SK-N-SH treated with all-trans-retinoic acid at 6 μM for 48 hours (cell line): ENCODE measurements around the gene CTF1.

Source experiments
- ATAC-seq: fragments of 200-7000 bp; cut with Tn5 transposase; 3 replicates; pipeline ENCODE4 v1.9.1; 2020; ENCODE audit warnings: mild to moderate bottlenecking, moderate library complexity
- ARNTL ChIP-seq: fragments of 450-650 bp; formaldehyde crosslinking; IDR thresholded peaks from 2 replicates; pipeline ENCODE4 v1.5.0; 2020; ENCODE audit warnings: low read depth, mild to moderate bottlenecking, moderate library complexity, borderline replicate concordance
- BACH2 ChIP-seq: fragments of 250-450 bp; sonication (Bioruptor Pico); IDR thresholded peaks from 2 replicates; pipeline ENCODE4 v1.9.0; 2021; ENCODE audit warnings: mild to moderate bottlenecking, borderline replicate concordance
- CSDC2 ChIP-seq: fragments of 250-450 bp; sonication (Bioruptor Pico); IDR thresholded peaks from 2 replicates; pipeline ENCODE4 v1.5.0; 2020; ENCODE audit warnings: mild to moderate bottlenecking, moderate library complexity
- ESRRG ChIP-seq: fragments of 250-450 bp; sonication (Bioruptor Pico); IDR thresholded peaks from 2 replicates; pipeline ENCODE4 v1.6.1; 2021; ENCODE audit warnings: mild to moderate bottlenecking
- ISL1 ChIP-seq: fragments of 250-450 bp; sonication (Bioruptor Pico); IDR thresholded peaks from 2 replicates; pipeline ENCODE4 v2.1.2; 2022; ENCODE audit warnings: mild to moderate bottlenecking, moderate library complexity
- OSR1 ChIP-seq: fragments of 250-450 bp; sonication (Bioruptor Pico); IDR thresholded peaks from 2 replicates; pipeline ENCODE4 v1.8.0; 2022; ENCODE audit warnings: moderate library complexity, mild to moderate bottlenecking, inconsistent platforms
- PPARA ChIP-seq: fragments of 250-450 bp; sonication (Bioruptor Pico); IDR thresholded peaks from 2 replicates; pipeline ENCODE4 v1.5.0; 2020; ENCODE audit warnings: mild to moderate bottlenecking, borderline replicate concordance
- SNAI2 ChIP-seq: fragments of 250-450 bp; sonication (Bioruptor Pico); IDR thresholded peaks from 2 replicates; pipeline ENCODE4 v1.5.0; 2020; ENCODE audit warnings: mild to moderate bottlenecking, moderate library complexity
- TCF4 ChIP-seq: fragments of 250-450 bp; sonication (Bioruptor Pico); IDR thresholded peaks from 2 replicates; pipeline ENCODE4 v1.8.0; 2021; ENCODE audit warnings: mild to moderate bottlenecking, moderate library complexity, borderline replicate concordance
- TOX ChIP-seq: fragments of 250-450 bp; sonication (Bioruptor Pico); IDR thresholded peaks from 2 replicates; pipeline ENCODE4 v1.8.0; 2021; ENCODE audit warnings: mild to moderate bottlenecking, moderate library complexity, borderline replicate concordance
- ZC3H10 ChIP-seq: fragments of 250-450 bp; sonication (Bioruptor Pico); IDR thresholded peaks from 2 replicates; pipeline ENCODE4 v1.5.1; 2021; ENCODE audit warnings: mild to moderate bottlenecking, moderate library complexity
- ZFP3 ChIP-seq: fragments of 250-450 bp; sonication (Bioruptor Pico); IDR thresholded peaks from 2 replicates; pipeline ENCODE4 v1.5.0; 2020; ENCODE audit warnings: mild to moderate bottlenecking, moderate library complexity
- ZFP30 ChIP-seq: fragments of 450-650 bp; formaldehyde crosslinking; IDR thresholded peaks from 2 replicates; pipeline ENCODE4 v1.5.0; 2022; ENCODE audit warnings: mild to moderate bottlenecking, moderate library complexity
- ZNF565 ChIP-seq: fragments of 450-650 bp; formaldehyde crosslinking; conservative IDR thresholded peaks from 2 replicates; pipeline ENCODE4 v1.5.0; 2020; ENCODE audit warnings: low read depth, mild to moderate bottlenecking, moderate library complexity
- ZNF70 ChIP-seq: fragments of 450-650 bp; formaldehyde crosslinking; IDR thresholded peaks from 2 replicates; pipeline ENCODE4 v1.5.0; 2020; ENCODE audit warnings: mild to moderate bottlenecking, moderate library complexity
- ZNF8 ChIP-seq: fragments of 450-650 bp; formaldehyde crosslinking; IDR thresholded peaks from 2 replicates; pipeline ENCODE4 v1.5.0; 2020; ENCODE audit warnings: mild to moderate bottlenecking, moderate library complexity
- TF ChIP-seq, protein P1 (sequence below): fragments of 250-450 bp; sonication (Bioruptor Pico); IDR thresholded peaks from 2 replicates; pipeline ENCODE4 v1.8.0; 2020; ENCODE audit warnings: mild to moderate bottlenecking, moderate library complexity, borderline replicate concordance
- TF ChIP-seq, protein P2 (sequence below): fragments of 250-450 bp; sonication (Bioruptor Pico); IDR thresholded peaks from 2 replicates; pipeline ENCODE4 v1.5.1; 2020; ENCODE audit warnings: low read depth, mild to moderate bottlenecking, moderate library complexity
- TF ChIP-seq, protein P3 (sequence below): fragments of 250-450 bp; sonication (Bioruptor Pico); IDR thresholded peaks from 2 replicates; pipeline ENCODE4 v1.5.1; 2021; ENCODE audit warnings: mild to moderate bottlenecking, moderate library complexity
- TF ChIP-seq, protein P4 (sequence below): fragments of 250-450 bp; sonication (Bioruptor Pico); IDR thresholded peaks from 2 replicates; pipeline ENCODE4 v1.8.0; 2021; ENCODE audit warnings: low read depth, mild to moderate bottlenecking, moderate library complexity, borderline replicate concordance
- TF ChIP-seq, protein P5 (sequence below): fragments of 250-450 bp; sonication (Bioruptor Pico); IDR thresholded peaks from 2 replicates; pipeline ENCODE4 v1.5.0; 2020; ENCODE audit warnings: mild to moderate bottlenecking, moderate library complexity

The CTF1 gene

DNA sequence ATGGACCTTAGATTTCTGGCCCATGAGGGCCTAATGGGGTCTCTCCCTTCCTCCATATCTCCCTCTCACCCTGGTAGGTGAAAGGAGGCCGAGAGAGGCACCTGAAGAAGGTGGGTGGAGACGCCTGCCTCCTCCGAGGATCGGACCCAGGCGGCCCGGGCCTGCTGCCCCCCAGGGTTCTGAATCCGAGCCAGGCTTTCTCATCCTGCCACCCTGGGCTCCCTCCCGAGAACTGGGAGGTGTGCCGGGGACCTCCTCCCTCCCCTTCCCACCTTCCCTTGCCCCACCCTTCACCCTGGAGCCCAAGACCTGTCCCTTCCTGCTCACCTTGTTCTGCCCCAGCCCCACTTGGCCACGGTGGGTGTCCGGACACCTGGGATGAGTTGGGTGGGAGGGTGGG is 32.0 kb downstream of the CTF1 start:
- ATAC-seq: no peak
- TF ChIP-seq, protein P1, sequence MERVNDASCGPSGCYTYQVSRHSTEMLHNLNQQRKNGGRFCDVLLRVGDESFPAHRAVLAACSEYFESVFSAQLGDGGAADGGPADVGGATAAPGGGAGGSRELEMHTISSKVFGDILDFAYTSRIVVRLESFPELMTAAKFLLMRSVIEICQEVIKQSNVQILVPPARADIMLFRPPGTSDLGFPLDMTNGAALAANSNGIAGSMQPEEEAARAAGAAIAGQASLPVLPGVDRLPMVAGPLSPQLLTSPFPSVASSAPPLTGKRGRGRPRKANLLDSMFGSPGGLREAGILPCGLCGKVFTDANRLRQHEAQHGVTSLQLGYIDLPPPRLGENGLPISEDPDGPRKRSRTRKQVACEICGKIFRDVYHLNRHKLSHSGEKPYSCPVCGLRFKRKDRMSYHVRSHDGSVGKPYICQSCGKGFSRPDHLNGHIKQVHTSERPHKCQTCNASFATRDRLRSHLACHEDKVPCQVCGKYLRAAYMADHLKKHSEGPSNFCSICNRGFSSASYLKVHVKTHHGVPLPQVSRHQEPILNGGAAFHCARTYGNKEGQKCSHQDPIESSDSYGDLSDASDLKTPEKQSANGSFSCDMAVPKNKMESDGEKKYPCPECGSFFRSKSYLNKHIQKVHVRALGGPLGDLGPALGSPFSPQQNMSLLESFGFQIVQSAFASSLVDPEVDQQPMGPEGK (CRISPR knock-in tag): no peak
- TF ChIP-seq, protein P2, sequence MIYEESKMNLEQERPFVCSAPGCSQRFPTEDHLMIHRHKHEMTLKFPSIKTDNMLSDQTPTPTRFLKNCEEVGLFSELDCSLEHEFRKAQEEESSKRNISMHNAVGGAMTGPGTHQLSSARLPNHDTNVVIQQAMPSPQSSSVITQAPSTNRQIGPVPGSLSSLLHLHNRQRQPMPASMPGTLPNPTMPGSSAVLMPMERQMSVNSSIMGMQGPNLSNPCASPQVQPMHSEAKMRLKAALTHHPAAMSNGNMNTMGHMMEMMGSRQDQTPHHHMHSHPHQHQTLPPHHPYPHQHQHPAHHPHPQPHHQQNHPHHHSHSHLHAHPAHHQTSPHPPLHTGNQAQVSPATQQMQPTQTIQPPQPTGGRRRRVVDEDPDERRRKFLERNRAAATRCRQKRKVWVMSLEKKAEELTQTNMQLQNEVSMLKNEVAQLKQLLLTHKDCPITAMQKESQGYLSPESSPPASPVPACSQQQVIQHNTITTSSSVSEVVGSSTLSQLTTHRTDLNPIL (CRISPR knock-in tag): no peak
- TF ChIP-seq, protein P3, sequence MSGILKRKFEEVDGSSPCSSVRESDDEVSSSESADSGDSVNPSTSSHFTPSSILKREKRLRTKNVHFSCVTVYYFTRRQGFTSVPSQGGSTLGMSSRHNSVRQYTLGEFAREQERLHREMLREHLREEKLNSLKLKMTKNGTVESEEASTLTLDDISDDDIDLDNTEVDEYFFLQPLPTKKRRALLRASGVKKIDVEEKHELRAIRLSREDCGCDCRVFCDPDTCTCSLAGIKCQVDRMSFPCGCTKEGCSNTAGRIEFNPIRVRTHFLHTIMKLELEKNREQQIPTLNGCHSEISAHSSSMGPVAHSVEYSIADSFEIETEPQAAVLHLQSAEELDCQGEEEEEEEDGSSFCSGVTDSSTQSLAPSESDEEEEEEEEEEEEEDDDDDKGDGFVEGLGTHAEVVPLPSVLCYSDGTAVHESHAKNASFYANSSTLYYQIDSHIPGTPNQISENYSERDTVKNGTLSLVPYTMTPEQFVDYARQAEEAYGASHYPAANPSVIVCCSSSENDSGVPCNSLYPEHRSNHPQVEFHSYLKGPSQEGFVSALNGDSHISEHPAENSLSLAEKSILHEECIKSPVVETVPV (CRISPR knock-in tag): no peak
- TF ChIP-seq BACH2 (CRISPR knock-in tag) (no peak), SNAI2 (no peak), TCF4 (CRISPR knock-in tag) (no peak), ISL1 (CRISPR knock-in tag) (no peak), TOX (CRISPR knock-in tag) (no peak), OSR1 (no peak), ZNF565 (CRISPR knock-in tag) (no peak), PPARA (no peak), ZNF70 (no peak), ZFP30 (CRISPR knock-in tag) (no peak), ZC3H10 (no peak), ARNTL (CRISPR knock-in tag) (no peak), ESRRG (no peak)
- TF ChIP-seq, protein P4, sequence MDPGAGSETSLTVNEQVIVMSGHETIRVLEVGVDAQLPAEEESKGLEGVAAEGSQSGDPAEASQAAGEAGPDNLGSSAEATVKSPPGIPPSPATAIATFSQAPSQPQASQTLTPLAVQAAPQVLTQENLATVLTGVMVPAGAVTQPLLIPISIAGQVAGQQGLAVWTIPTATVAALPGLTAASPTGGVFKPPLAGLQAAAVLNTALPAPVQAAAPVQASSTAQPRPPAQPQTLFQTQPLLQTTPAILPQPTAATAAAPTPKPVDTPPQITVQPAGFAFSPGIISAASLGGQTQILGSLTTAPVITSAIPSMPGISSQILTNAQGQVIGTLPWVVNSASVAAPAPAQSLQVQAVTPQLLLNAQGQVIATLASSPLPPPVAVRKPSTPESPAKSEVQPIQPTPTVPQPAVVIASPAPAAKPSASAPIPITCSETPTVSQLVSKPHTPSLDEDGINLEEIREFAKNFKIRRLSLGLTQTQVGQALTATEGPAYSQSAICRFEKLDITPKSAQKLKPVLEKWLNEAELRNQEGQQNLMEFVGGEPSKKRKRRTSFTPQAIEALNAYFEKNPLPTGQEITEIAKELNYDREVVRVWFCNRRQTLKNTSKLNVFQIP (CRISPR knock-in tag): no peak
- TF ChIP-seq, protein P5, sequence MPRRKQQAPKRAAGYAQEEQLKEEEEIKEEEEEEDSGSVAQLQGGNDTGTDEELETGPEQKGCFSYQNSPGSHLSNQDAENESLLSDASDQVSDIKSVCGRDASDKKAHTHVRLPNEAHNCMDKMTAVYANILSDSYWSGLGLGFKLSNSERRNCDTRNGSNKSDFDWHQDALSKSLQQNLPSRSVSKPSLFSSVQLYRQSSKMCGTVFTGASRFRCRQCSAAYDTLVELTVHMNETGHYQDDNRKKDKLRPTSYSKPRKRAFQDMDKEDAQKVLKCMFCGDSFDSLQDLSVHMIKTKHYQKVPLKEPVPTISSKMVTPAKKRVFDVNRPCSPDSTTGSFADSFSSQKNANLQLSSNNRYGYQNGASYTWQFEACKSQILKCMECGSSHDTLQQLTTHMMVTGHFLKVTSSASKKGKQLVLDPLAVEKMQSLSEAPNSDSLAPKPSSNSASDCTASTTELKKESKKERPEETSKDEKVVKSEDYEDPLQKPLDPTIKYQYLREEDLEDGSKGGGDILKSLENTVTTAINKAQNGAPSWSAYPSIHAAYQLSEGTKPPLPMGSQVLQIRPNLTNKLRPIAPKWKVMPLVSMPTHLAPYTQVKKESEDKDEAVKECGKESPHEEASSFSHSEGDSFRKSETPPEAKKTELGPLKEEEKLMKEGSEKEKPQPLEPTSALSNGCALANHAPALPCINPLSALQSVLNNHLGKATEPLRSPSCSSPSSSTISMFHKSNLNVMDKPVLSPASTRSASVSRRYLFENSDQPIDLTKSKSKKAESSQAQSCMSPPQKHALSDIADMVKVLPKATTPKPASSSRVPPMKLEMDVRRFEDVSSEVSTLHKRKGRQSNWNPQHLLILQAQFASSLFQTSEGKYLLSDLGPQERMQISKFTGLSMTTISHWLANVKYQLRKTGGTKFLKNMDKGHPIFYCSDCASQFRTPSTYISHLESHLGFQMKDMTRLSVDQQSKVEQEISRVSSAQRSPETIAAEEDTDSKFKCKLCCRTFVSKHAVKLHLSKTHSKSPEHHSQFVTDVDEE: no peak

DNA sequence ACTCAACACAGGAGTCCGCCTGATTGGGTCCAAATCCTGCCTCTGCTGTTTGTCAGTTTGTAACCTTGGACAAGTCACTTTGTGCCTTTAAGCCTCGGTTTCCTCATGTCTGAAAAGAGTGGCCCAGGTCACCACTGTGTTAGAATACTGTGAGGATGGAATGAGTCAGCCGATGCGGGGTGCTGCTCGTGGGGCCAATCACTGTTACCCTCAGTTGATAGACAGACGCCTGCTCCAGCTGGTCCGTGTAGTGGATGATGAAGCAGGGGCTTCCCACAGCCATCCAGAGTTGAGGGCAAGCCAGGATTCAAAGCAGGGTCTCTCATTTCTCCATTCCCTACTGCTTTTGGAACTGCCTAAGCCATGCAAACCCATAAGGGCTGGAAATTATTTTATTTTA is 32.8 kb downstream of the CTF1 start:
- ATAC-seq: no peak
- TF ChIP-seq SNAI2 (no peak), ARNTL (CRISPR knock-in tag) (no peak), ZFP3 (CRISPR knock-in tag) (no peak), ESRRG (no peak), ZNF565 (CRISPR knock-in tag) (no peak), ZNF8 (CRISPR knock-in tag) (no peak), OSR1 (no peak), CSDC2 (CRISPR knock-in tag) (no peak), TCF4 (CRISPR knock-in tag) (no peak), ZNF70 (no peak), BACH2 (CRISPR knock-in tag) (no peak)
- TF ChIP-seq, protein P5: no peak
- TF ChIP-seq, protein P1 (CRISPR knock-in tag): no peak
- TF ChIP-seq, protein P4 (CRISPR knock-in tag): no peak
- TF ChIP-seq, protein P3 (CRISPR knock-in tag): no peak
- TF ChIP-seq, all 23 proteins: peak for 0
